Liver (tissue), 9 donors: Measurements from ENCODE around the gene PLPPR2. TPM values are rescaled to one million over a fixed set of nuclear protein-coding genes. Genes with fewer than 3 reads are reported as not detected.

Source experiments
- DNase-seq: peaks from one replicate; pipeline ENCODE4 v3.0.0-alpha.2; 2017; ENCODE audit warnings: low spot score
- H3K27ac ChIP-seq, 2 donors: one replicate each; pipeline ENCODE4 v1.7.0; 2013; ENCODE audit warnings: inconsistent platforms in 2 of 2, low read length in 2 of 2, control low read depth in 1 of 2, low read depth in 1 of 2, mild to moderate bottlenecking in 1 of 2
- H3K27me3 ChIP-seq, 4 donors: one replicate each; pipeline versions ENCODE4 v1.6.1 to v1.7.0; 2013; ENCODE audit warnings: low read length in 3 of 4, inconsistent platforms in 1 of 4, mild to moderate bottlenecking in 1 of 4, moderate library complexity in 1 of 4; ENCODE audit not compliant: control insufficient read depth in 4 of 4, insufficient read depth in 4 of 4
- H3K36me3 ChIP-seq, 4 donors: one replicate each; pipeline versions ENCODE4 v1.6.1 to v1.7.0; 2013; ENCODE audit warnings: low read length in 3 of 4, mild to moderate bottlenecking in 3 of 4, low read depth in 1 of 4, moderate library complexity in 1 of 4; ENCODE audit not compliant: control insufficient read depth in 4 of 4, insufficient read depth in 3 of 4
- H3K4me1 ChIP-seq, 4 donors: one replicate each; pipeline versions ENCODE4 v1.6.1 to v1.7.0; 2013; ENCODE audit warnings: low read length in 3 of 4, mild to moderate bottlenecking in 3 of 4, moderate library complexity in 1 of 4; ENCODE audit not compliant: control insufficient read depth in 4 of 4, insufficient read depth in 4 of 4
- H3K4me3 ChIP-seq, 3 donors: one replicate each; pipeline versions ENCODE4 v1.6.1 to v1.7.0; 2013; ENCODE audit warnings: low read length in 3 of 3, control low read depth in 1 of 3, low read depth in 1 of 3, mild to moderate bottlenecking in 1 of 3
- H3K9ac ChIP-seq, 2 donors: one replicate each; pipeline ENCODE4 v1.7.0; 2013; ENCODE audit warnings: low read length in 2 of 2, mild to moderate bottlenecking in 2 of 2, moderate library complexity in 2 of 2, control low read depth in 1 of 2, low read depth in 1 of 2
- H3K9me3 ChIP-seq, 4 donors: one replicate each; pipeline versions ENCODE4 v1.6.1 to v1.7.0; 2013; ENCODE audit warnings: low read length in 3 of 4; ENCODE audit not compliant: control insufficient read depth in 4 of 4
- EGR1 ChIP-seq, 2 donors: IDR thresholded peaks; 2 replicates each; pipeline ENCODE4 v1.6.1; 2016 to 2018; ENCODE audit warnings: antibody characterized with exemption in 2 of 2, low read depth in 2 of 2
- FOXA1 ChIP-seq: IDR thresholded peaks from 2 replicates; pipeline ENCODE4 v1.6.1; 2016; ENCODE audit warnings: antibody characterized with exemption
- FOXA2 ChIP-seq: IDR thresholded peaks from 2 replicates; pipeline ENCODE4 v1.6.1; 2016; ENCODE audit warnings: antibody characterized with exemption
- GABPA ChIP-seq, 2 donors: IDR thresholded peaks in 1 of 2; conservative IDR thresholded peaks in 1 of 2; 2 replicates each; pipeline ENCODE4 v1.6.1; 2016; ENCODE audit warnings: antibody characterized with exemption in 2 of 2, mild to moderate bottlenecking in 1 of 2, moderate library complexity in 1 of 2
- HNF4A ChIP-seq, 2 donors: conservative IDR thresholded peaks; 2 replicates each; pipeline ENCODE4 v1.6.1; 2016; ENCODE audit warnings: antibody characterized with exemption in 2 of 2, mild to moderate bottlenecking in 2 of 2
- HNF4G ChIP-seq: IDR thresholded peaks from 2 replicates; pipeline ENCODE4 v1.6.1; 2016; ENCODE audit warnings: antibody characterized with exemption
- JUND ChIP-seq, 2 donors: IDR thresholded peaks; 2 replicates each; pipeline ENCODE4 v1.6.1; 2016; ENCODE audit warnings: antibody characterized with exemption in 2 of 2
- MAX ChIP-seq: IDR thresholded peaks from 2 replicates; pipeline ENCODE4 v1.6.1; 2016; ENCODE audit warnings: antibody characterized with exemption
- NR2F2 ChIP-seq: IDR thresholded peaks from 2 replicates; pipeline ENCODE4 v1.6.1; 2016; ENCODE audit warnings: antibody characterized with exemption
- RAD21 ChIP-seq, 2 donors: IDR thresholded peaks; 2 replicates each; pipeline ENCODE4 v1.6.1; 2016; ENCODE audit warnings: antibody characterized with exemption in 2 of 2, mild to moderate bottlenecking in 2 of 2
- REST ChIP-seq: IDR thresholded peaks from 2 replicates; pipeline ENCODE4 v1.6.1; 2016; ENCODE audit warnings: antibody characterized with exemption, mild to moderate bottlenecking
- RXRA ChIP-seq, 2 donors: IDR thresholded peaks; 2 replicates each; pipeline ENCODE4 v1.6.1; 2017 to 2018; ENCODE audit warnings: antibody characterized with exemption in 2 of 2, mild to moderate bottlenecking in 1 of 2
- SP1 ChIP-seq: IDR thresholded peaks from 2 replicates; pipeline ENCODE4 v1.6.1; 2018; ENCODE audit warnings: antibody characterized with exemption, mild to moderate bottlenecking
- TAF1 ChIP-seq: conservative IDR thresholded peaks from 2 replicates; pipeline ENCODE4 v1.6.1; 2016; ENCODE audit warnings: antibody characterized with exemption, mild to moderate bottlenecking
- YY1 ChIP-seq: IDR thresholded peaks from 2 replicates; pipeline ENCODE4 v1.6.1; 2016; ENCODE audit warnings: antibody characterized with exemption, mild to moderate bottlenecking
- ZBTB33 ChIP-seq: IDR thresholded peaks from 2 replicates; pipeline ENCODE4 v1.6.1; 2016; ENCODE audit warnings: antibody characterized with exemption
- WGBS: extraction: QIAGEN DNeasy Blood & Tissue Kit; methylation state at CpG from one replicate; pipeline ENCODE4 v1.1.7; 2013; 5-methylcytosine and 5-hydroxymethylcytosine counted together
- polyA plus RNA-seq, 2 donors: library from polyadenylated mRNA; stranded (reverse) in 1 of 2; unstranded in 1 of 2; fragments of 200-250 nt in 1 of 2; fragments of >200 nt in 1 of 2; fragmentation: Nextera tagmentation in 1 of 2; extraction: Ambion mirVana in 1 of 2; gene quantifications; one replicate each; pipeline versions ENCODE4 v1.2.1 to v1.2.3, GENCODE V29; 2013 to 2015
- total RNA-seq, 2 donors: library from RNA; depleted of rRNA; stranded (reverse); fragments of >200 nt; gene quantifications; one replicate each; pipeline ENCODE4 v1.2.3, GENCODE V29; 2014
- TF ChIP-seq, protein P1 (sequence below): fragments of 150-350 bp; IDR thresholded peaks from 2 replicates; pipeline ENCODE4 v1.5.1; 2017; ENCODE audit warnings: improper control_type of control experiment, low read depth, low read length; ENCODE audit not compliant: missing input control
- TF ChIP-seq, protein P2 (sequence below): IDR thresholded peaks from 2 replicates; pipeline ENCODE4 v1.6.1; 2016; ENCODE audit warnings: antibody characterized with exemption
- donor health status: healthy.
- donor health status: healthy.
- donor health status: healthy.
- donor health status: healthy.
- donor health status: healthy.

The PLPPR2 gene
- total and polyA plus RNA-seq, 4 donors: 1.3 to 12.6 (median 7.3) TPM

DNA sequence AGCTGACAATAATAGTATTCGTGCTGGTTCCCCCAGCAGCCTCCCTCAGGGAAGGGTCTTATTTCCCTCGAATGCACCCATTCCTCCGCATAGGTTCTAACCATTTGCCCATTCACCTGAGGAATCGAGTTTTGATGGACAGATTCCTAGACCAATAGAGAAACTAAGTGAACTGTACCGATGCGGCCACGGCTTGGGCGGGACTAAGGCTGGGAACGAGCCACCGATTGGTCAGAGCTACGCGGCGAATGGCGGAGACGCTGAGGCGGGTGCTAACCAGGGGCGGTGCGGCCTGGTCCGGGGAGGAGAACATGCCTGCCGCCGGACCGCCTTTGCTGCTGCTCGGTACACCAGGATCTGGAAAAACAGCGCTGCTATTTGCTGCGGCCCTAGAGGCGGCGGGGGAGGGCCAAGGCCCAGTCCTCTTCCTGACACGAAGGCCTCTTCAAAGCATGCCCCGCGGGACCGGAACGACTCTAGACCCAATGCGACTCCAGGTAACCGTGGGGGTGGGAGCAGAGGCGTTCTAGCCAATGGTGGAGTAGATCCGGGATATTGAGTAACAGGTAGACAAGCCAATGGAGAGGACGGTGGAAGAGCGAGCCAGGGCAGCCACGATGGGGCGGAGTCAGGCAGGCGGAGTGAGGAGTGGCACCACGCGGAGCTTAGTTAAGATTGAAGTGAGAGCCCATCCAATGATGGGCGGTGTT, 19.4 kb downstream of the PLPPR2 start, which contains the start of gene SWSAP1:
Gene SWSAP1 (plus strand): TSS at position 234 of the 710 bp plus-strand sequence. CDS start 15 bp downstream, at position 249.
- H3K36me3 ChIP-seq: peaks cover 0 to 6% (median under 1%) of the 10 kb centered on the region in 4 donors
- peaks cover 4 to 34% (median 19%) of the 10 kb centered on the region in 4 donors for H3K4me1 ChIP-seq
- H3K9ac ChIP-seq: peak within 1 kb of the TSS; percentile 86 to 90
- peak within 1 kb of the TSS; percentile 97 to 98 for H3K27ac ChIP-seq
- under 1% methylated on average over 44 of the region's 44 CpGs for WGBS
- H3K9me3 ChIP-seq: no peaks in the 10 kb centered on the region
- H3K27me3 ChIP-seq: no peaks in the 10 kb centered on the region
- peak; percentile 97 for DNase-seq
- TF ChIP-seq FOXA2: no peak
- TF ChIP-seq SP1: peak; percentile 94
- no peak for TF ChIP-seq HNF4G
- TF ChIP-seq YY1: peak; percentile 92
- TF ChIP-seq REST: no peak
- TF ChIP-seq EGR1 (IDR thresholded peaks at IDR 0.05; ENCODE audit: low read depth in 2 of 2): no peak
- TF ChIP-seq HNF4A (conservative IDR thresholded peaks at IDR 0.05): no peak
- TF ChIP-seq, protein P1, sequence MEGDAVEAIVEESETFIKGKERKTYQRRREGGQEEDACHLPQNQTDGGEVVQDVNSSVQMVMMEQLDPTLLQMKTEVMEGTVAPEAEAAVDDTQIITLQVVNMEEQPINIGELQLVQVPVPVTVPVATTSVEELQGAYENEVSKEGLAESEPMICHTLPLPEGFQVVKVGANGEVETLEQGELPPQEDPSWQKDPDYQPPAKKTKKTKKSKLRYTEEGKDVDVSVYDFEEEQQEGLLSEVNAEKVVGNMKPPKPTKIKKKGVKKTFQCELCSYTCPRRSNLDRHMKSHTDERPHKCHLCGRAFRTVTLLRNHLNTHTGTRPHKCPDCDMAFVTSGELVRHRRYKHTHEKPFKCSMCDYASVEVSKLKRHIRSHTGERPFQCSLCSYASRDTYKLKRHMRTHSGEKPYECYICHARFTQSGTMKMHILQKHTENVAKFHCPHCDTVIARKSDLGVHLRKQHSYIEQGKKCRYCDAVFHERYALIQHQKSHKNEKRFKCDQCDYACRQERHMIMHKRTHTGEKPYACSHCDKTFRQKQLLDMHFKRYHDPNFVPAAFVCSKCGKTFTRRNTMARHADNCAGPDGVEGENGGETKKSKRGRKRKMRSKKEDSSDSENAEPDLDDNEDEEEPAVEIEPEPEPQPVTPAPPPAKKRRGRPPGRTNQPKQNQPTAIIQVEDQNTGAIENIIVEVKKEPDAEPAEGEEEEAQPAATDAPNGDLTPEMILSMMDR: no peak
- peak in 1 of 2 donors; percentile 43 for TF ChIP-seq RXRA (IDR thresholded peaks at IDR 0.05)
- TF ChIP-seq NR2F2: no peak
- no peak for TF ChIP-seq FOXA1
- TF ChIP-seq, protein P2, sequence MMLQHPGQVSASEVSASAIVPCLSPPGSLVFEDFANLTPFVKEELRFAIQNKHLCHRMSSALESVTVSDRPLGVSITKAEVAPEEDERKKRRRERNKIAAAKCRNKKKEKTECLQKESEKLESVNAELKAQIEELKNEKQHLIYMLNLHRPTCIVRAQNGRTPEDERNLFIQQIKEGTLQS: no peak
- no peak for TF ChIP-seq JUND (IDR thresholded peaks at IDR 0.05)
- peak; percentile 29 for TF ChIP-seq TAF1
- no peak for TF ChIP-seq MAX
- peak; percentile 42 to 83 for TF ChIP-seq GABPA (IDR thresholded peaks at IDR 0.05 in 1 of 2, conservative IDR thresholded peaks at IDR 0.05 in 1 of 2)
- TF ChIP-seq ZBTB33: peak; percentile 32
- TF ChIP-seq RAD21 (IDR thresholded peaks at IDR 0.05): no peak
- peak within 1 kb of the TSS; percentile 59 to 84 (median 79) for H3K4me3 ChIP-seq
